Measurements from ENCODE around the gene PRKCH. TPM values are rescaled to one million over a fixed set of nuclear protein-coding genes. Genes with fewer than 3 reads are reported as not detected.
A peak's percentile ranks its signal among the peaks of the same experiment; 100 is the strongest.

The PRKCH gene
- total RNA-seq, 4 donors from 2014 or later, result 49.5 to 147 (median 59.2) TPM

- no peak for TF ChIP-seq POLR2A (IDR thresholded peaks at IDR 0.05)
- no peak for TF ChIP-seq POLR2AphosphoS5 (IDR thresholded peaks at IDR 0.05)
- TF ChIP-seq CTCF (IDR thresholded peaks at IDR 0.05), result no peak
- no peak for TF ChIP-seq EP300 (IDR thresholded peaks at IDR 0.05)
- H3K9me3 ChIP-seq, result no peaks in the 10 kb centered on the region
- 70% methylated on average over 3 of the region's 3 CpGs for WGBS
- H3K27ac ChIP-seq, result no peak overlapping the region
- DNase-seq (ENCODE audit: low spot score in 2 of 2), result no peak
- no peaks in the 10 kb centered on the region for H3K36me3 ChIP-seq
- H3K4me3 ChIP-seq, result no peak overlapping the region
- no peaks in the 10 kb centered on the region for H3K27me3 ChIP-seq
- H3K4me1 ChIP-seq, result peaks cover 81% of the 10 kb centered on the region
These were observed 244.6 kb downstream of the PRKCH start for GRCh38 chr14:61565836-61566536.

- H3K4me3 ChIP-seq, result no peak overlapping the region
- H3K36me3 ChIP-seq, result no peaks in the 10 kb centered on the region
- H3K9me3 ChIP-seq, result no peaks in the 10 kb centered on the region
- 88% methylated on average over 2 of the region's 2 CpGs for WGBS
- TF ChIP-seq POLR2A (IDR thresholded peaks at IDR 0.05) (no peak), POLR2AphosphoS5 (IDR thresholded peaks at IDR 0.05) (no peak), CTCF (IDR thresholded peaks at IDR 0.05) (no peak), EP300 (IDR thresholded peaks at IDR 0.05) (no peak)
- no peak for DNase-seq (ENCODE audit: low spot score in 2 of 2)
- no peaks in the 10 kb centered on the region for H3K27me3 ChIP-seq
- H3K4me1 ChIP-seq, result peaks cover 74% of the 10 kb centered on the region
- H3K27ac ChIP-seq, result no peak overlapping the region
These were observed 245.3 kb downstream of the PRKCH start for GRCh38 chr14:61566537-61567225.

GRCh38 chr14:61567838-61568571, 246.6 kb downstream of the PRKCH start:
- WGBS, result 62% methylated on average over 13 of the region's 13 CpGs
- peaks cover 68% of the 10 kb centered on the region for H3K4me1 ChIP-seq
- peak overlapping the region; percentile 27 for H3K4me3 ChIP-seq
- TF ChIP-seq POLR2AphosphoS5 (IDR thresholded peaks at IDR 0.05) (no peak), EP300 (IDR thresholded peaks at IDR 0.05) (no peak), POLR2A (IDR thresholded peaks at IDR 0.05) (no peak), CTCF (IDR thresholded peaks at IDR 0.05) (no peak)
- peak overlapping the region; percentile 75 for H3K27ac ChIP-seq
- no peaks in the 10 kb centered on the region for H3K27me3 ChIP-seq
- no peaks in the 10 kb centered on the region for H3K9me3 ChIP-seq
- no peak for DNase-seq (ENCODE audit: low spot score in 2 of 2)
- H3K36me3 ChIP-seq, result no peaks in the 10 kb centered on the region

GRCh38 chr14:61568572-61569011, 247.2 kb downstream of the PRKCH start:
- WGBS, result 27% methylated on average over 34 of the region's 34 CpGs
- H3K27me3 ChIP-seq, result no peaks in the 10 kb centered on the region
- peaks cover 65% of the 10 kb centered on the region for H3K4me1 ChIP-seq
- no peak for TF ChIP-seq POLR2A (IDR thresholded peaks at IDR 0.05)
- no peak for TF ChIP-seq EP300 (IDR thresholded peaks at IDR 0.05)
- TF ChIP-seq POLR2AphosphoS5 (IDR thresholded peaks at IDR 0.05), result no peak
- no peak for TF ChIP-seq CTCF (IDR thresholded peaks at IDR 0.05)
- no peak for DNase-seq (ENCODE audit: low spot score in 2 of 2)
- H3K9me3 ChIP-seq, result no peaks in the 10 kb centered on the region
- H3K36me3 ChIP-seq, result no peaks in the 10 kb centered on the region
- H3K27ac ChIP-seq, result peak overlapping the region; percentile 75
- H3K4me3 ChIP-seq, result peak overlapping the region; percentile 27

GRCh38 chr14:61569308-61569707, 247.9 kb downstream of the PRKCH start:
- no peaks in the 10 kb centered on the region for H3K27me3 ChIP-seq
- no peaks in the 10 kb centered on the region for H3K36me3 ChIP-seq
- H3K9me3 ChIP-seq, result no peaks in the 10 kb centered on the region
- peaks cover 65% of the 10 kb centered on the region for H3K4me1 ChIP-seq
- DNase-seq (ENCODE audit: low spot score in 2 of 2), result no peak
- TF ChIP-seq EP300 (IDR thresholded peaks at IDR 0.05) (no peak), CTCF (IDR thresholded peaks at IDR 0.05) (no peak), POLR2A (IDR thresholded peaks at IDR 0.05) (no peak), POLR2AphosphoS5 (IDR thresholded peaks at IDR 0.05) (no peak)
- no peak overlapping the region for H3K4me3 ChIP-seq
- peak overlapping the region; percentile 75 for H3K27ac ChIP-seq
- WGBS, result 88% methylated on average over 1 of the region's 1 CpG
